HG02840 (cell line): ENCODE data around the gene PHACTR4.
"Not testable (repeated sequence)": the region's sequence is repeated elsewhere in the genome, so short reads cannot be mapped to it uniquely, and the experiment has no call there.

ENCODE experiments used
- ATAC-seq: cut with Tn5 transposase; IDR thresholded peaks from one replicate; pipeline ENCODE4 v1.9.1; 2021; ENCODE audit warnings: mild to moderate bottlenecking, moderate library complexity, moderate number of reproducible peaks; ENCODE audit not compliant: unreplicated experiment, low FRiP score

The PHACTR4 gene

GRCh38 chr1:28518745-28519341, 149.3 kb downstream of the PHACTR4 start:
- no peak for ATAC-seq

GRCh38 chr1:28519946-28520725, 150.6 kb downstream of the PHACTR4 start:
- no peak for ATAC-seq

GRCh38 chr1:28520796-28521195, 151.3 kb downstream of the PHACTR4 start:
- ATAC-seq = not testable (repeated sequence)

- ATAC-seq = no peak
Observed at GRCh38 chr1:28521502-28522164, 152.1 kb downstream of the PHACTR4 start.

GRCh38 chr1:28522537-28522936, 153.0 kb downstream of the PHACTR4 start:
- ATAC-seq = not testable (repeated sequence)

- ATAC-seq = not testable (repeated sequence)
Observed at GRCh38 chr1:28525002-28525642, 155.6 kb downstream of the PHACTR4 start.

- ATAC-seq = no peak
Observed at GRCh38 chr1:28526886-28527285, 157.3 kb downstream of the PHACTR4 start.

GRCh38 chr1:28530456-28530855, 160.9 kb downstream of the PHACTR4 start:
- no peak for ATAC-seq

- ATAC-seq = no peak
Observed at GRCh38 chr1:28534671-28535070, 165.1 kb downstream of the PHACTR4 start.

GRCh38 chr1:28535180-28535579, 165.6 kb downstream of the PHACTR4 start:
- ATAC-seq = no peak

GRCh38 chr1:28537457-28538199, 168.1 kb downstream of the PHACTR4 start:
- no peak for ATAC-seq

GRCh38 chr1:28538286-28538685, 168.7 kb downstream of the PHACTR4 start:
- ATAC-seq = no peak

- ATAC-seq = no peak
Observed at GRCh38 chr1:28540651-28541050, 171.1 kb downstream of the PHACTR4 start.

GRCh38 chr1:28541414-28542015, 172.0 kb downstream of the PHACTR4 start:
- ATAC-seq = not testable (repeated sequence)

GRCh38 chr1:28545246-28545628, 175.7 kb downstream of the PHACTR4 start:
- ATAC-seq = no peak

- ATAC-seq = no peak
Observed at GRCh38 chr1:28548318-28548717, 178.8 kb downstream of the PHACTR4 start.
